ENCODE results near the gene NAV2.

DNA sequence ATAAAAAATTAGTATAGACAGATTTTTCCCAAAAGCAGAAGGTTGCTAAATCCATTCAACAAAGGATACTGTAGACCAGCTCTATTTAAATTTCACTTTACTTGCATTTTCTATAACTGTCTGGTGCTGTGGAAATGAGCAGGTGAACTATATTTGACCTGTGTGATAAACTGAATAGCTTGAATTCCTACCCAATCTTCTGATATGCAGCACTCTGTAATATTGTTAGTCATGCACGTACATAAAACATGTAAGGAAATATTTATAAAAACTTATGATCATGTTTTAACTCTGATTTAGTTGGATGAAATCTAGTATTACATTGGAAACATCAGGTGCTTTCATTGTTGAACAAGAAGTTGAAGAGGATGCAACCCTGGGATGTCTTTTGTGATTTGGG is 234.0 kb downstream of the NAV2 start:
- TF ChIP-seq, protein P1, sequence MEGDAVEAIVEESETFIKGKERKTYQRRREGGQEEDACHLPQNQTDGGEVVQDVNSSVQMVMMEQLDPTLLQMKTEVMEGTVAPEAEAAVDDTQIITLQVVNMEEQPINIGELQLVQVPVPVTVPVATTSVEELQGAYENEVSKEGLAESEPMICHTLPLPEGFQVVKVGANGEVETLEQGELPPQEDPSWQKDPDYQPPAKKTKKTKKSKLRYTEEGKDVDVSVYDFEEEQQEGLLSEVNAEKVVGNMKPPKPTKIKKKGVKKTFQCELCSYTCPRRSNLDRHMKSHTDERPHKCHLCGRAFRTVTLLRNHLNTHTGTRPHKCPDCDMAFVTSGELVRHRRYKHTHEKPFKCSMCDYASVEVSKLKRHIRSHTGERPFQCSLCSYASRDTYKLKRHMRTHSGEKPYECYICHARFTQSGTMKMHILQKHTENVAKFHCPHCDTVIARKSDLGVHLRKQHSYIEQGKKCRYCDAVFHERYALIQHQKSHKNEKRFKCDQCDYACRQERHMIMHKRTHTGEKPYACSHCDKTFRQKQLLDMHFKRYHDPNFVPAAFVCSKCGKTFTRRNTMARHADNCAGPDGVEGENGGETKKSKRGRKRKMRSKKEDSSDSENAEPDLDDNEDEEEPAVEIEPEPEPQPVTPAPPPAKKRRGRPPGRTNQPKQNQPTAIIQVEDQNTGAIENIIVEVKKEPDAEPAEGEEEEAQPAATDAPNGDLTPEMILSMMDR (IDR thresholded peaks at IDR 0.05; ENCODE audit: low read length): no peak
- no peak for TF ChIP-seq EZH2 (optimal IDR thresholded peaks at IDR 0.05; ENCODE audit: low read depth, low read length)
